Left ventricle myocardium inferior (tissue), 1 donor: ENCODE data around the gene MEGF11. TPM values are rescaled to one million over a fixed set of nuclear protein-coding genes. Genes with fewer than 3 reads are reported as not detected.

Source experiments
- DNase-seq: peaks from one replicate; pipeline ENCODE4 v3.0.0-alpha.2; 2020
- H3K27ac ChIP-seq: fragments of 200-600 bp; replicated peaks from 2 replicates; pipeline ENCODE4 v1.8.0; 2021
- H3K27me3 ChIP-seq: fragments of 200-600 bp; 2 replicates; pipeline ENCODE4 v1.8.0; 2021; ENCODE audit warnings: low read depth
- H3K36me3 ChIP-seq: fragments of 200-600 bp; 2 replicates; pipeline ENCODE4 v1.8.0; 2021
- H3K4me1 ChIP-seq: fragments of 200-600 bp; 2 replicates; pipeline ENCODE4 v1.8.0; 2021
- H3K4me3 ChIP-seq: fragments of 200-600 bp; 2 replicates; pipeline ENCODE4 v1.8.0; 2021; ENCODE audit warnings: mild to moderate bottlenecking, moderate library complexity
- H3K9me3 ChIP-seq: fragments of 200-600 bp; replicated peaks from 2 replicates; pipeline ENCODE4 v1.8.0; 2021
- intact Hi-C: fragments of 100-400 bp; cut with micrococcal nuclease; formaldehyde crosslinking; loops from one replicate; pipeline ENCODE4 v1.11.0; 2022
- total RNA-seq: library from RNA; stranded (reverse); fragmentation: NEBNext Ultra II Directional; extraction: Animal tissue kit (Norgen Biotek cat#: 25700); gene quantifications from one replicate; pipeline ENCODE4 v1.2.1, GENCODE V29; 2021
- TF ChIP-seq, protein P1 (sequence below): fragments of 200-600 bp; IDR thresholded peaks from 2 replicates; pipeline ENCODE4 v1.8.0; 2021; ENCODE audit warnings: antibody characterized with exemption, mild to moderate bottlenecking, borderline replicate concordance
- donor health status: DM: no; HTN: yes; CAD: no; lungs with severe emphysema.

The MEGF11 gene
- total RNA-seq, 1 donor from 2014 or later, result not detected

DNA sequence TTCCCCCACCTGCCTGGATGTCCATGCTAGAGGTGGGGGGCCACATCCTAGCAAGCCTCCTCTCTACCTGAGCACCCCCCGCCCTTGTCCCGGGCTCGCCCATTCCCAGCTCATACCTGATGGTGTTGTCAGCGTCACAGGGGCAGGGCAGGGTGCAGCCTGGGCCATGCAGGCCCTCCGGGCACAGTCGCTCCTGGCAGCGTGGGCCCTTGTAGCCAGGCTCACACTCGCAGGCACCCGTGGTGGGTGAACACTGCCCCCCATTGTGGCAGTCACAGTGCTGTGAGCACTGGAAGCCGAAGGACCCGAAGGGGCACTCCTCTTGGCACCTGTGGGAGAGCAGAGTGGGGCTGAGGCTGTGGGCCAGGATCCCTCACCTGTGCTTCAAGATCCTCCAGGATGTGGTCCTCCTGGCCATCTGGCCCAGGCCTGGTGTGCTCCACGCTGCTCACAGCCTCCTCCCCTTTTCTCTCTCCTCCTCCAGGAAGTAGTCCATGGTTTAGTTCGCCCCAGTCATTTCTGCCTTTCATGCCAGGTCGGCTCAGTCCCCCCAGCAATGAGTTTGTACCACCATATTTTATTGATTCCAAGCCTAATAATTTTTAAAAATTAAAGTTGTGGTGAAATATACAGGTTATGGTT is 288.6 kb downstream of the MEGF11 start:
- no peak for DNase-seq
- Histone ChIP-seq H3K9me3 (no peaks in the 10 kb centered on the region), H3K4me3 (no peak overlapping the region), H3K36me3 (no peaks in the 10 kb centered on the region), H3K27ac (no peak overlapping the region), H3K4me1 (peaks cover 5% of the 10 kb centered on the region), H3K27me3 (peaks cover 97% of the 10 kb centered on the region)
- TF ChIP-seq, protein P1, sequence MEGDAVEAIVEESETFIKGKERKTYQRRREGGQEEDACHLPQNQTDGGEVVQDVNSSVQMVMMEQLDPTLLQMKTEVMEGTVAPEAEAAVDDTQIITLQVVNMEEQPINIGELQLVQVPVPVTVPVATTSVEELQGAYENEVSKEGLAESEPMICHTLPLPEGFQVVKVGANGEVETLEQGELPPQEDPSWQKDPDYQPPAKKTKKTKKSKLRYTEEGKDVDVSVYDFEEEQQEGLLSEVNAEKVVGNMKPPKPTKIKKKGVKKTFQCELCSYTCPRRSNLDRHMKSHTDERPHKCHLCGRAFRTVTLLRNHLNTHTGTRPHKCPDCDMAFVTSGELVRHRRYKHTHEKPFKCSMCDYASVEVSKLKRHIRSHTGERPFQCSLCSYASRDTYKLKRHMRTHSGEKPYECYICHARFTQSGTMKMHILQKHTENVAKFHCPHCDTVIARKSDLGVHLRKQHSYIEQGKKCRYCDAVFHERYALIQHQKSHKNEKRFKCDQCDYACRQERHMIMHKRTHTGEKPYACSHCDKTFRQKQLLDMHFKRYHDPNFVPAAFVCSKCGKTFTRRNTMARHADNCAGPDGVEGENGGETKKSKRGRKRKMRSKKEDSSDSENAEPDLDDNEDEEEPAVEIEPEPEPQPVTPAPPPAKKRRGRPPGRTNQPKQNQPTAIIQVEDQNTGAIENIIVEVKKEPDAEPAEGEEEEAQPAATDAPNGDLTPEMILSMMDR, result no peak
- intact Hi-C loops, result no loop called here

GRCh38 chr15:65963911-65964482 is 289.6 kb downstream of the MEGF11 start:
- Histone ChIP-seq H3K4me3 (no peak overlapping the region), H3K27me3 (peaks cover 88% of the 10 kb centered on the region)

GRCh38 chr15:65963358-65963757 is 290.2 kb downstream of the MEGF11 start:
- H3K4me1 ChIP-seq, result peaks cover 5% of the 10 kb centered on the region
- no peak overlapping the region for H3K27ac ChIP-seq
- intact Hi-C loops, result no loop called here
- H3K4me3 ChIP-seq, result no peak overlapping the region
- peaks cover 82% of the 10 kb centered on the region for H3K27me3 ChIP-seq
- no peak for DNase-seq
- no peaks in the 10 kb centered on the region for H3K36me3 ChIP-seq
- TF ChIP-seq, protein P1, result no peak
- H3K9me3 ChIP-seq, result no peaks in the 10 kb centered on the region

More at GRCh38 chr15:65963911-65964482, 289.6 kb downstream of the MEGF11 start:
- H3K9me3 ChIP-seq, result no peaks in the 10 kb centered on the region
- DNase-seq, result no peak
- TF ChIP-seq, protein P1, result no peak
- H3K27ac ChIP-seq, result no peak overlapping the region
- peaks cover 5% of the 10 kb centered on the region for H3K4me1 ChIP-seq
- no peaks in the 10 kb centered on the region for H3K36me3 ChIP-seq
- intact Hi-C loops, result no loop called here

GRCh38 chr15:65962187-65962586 is 291.4 kb downstream of the MEGF11 start:
- Histone ChIP-seq H3K27me3 (peaks cover 74% of the 10 kb centered on the region), H3K9me3 (no peaks in the 10 kb centered on the region), H3K4me3 (no peak overlapping the region), H3K36me3 (no peaks in the 10 kb centered on the region), H3K4me1 (peaks cover 5% of the 10 kb centered on the region), H3K27ac (no peak overlapping the region)
- TF ChIP-seq, protein P1, result peak; percentile 44
- intact Hi-C loops, result no loop called here
- DNase-seq, result no peak

GRCh38 chr15:65960586-65960985 is 293.0 kb downstream of the MEGF11 start:
- no peak for DNase-seq
- H3K9me3 ChIP-seq, result no peaks in the 10 kb centered on the region
- intact Hi-C loops, result no loop called here
- no peak overlapping the region for H3K4me3 ChIP-seq
- H3K36me3 ChIP-seq, result no peaks in the 10 kb centered on the region
- TF ChIP-seq, protein P1, result no peak
- H3K27ac ChIP-seq, result no peak overlapping the region
- H3K27me3 ChIP-seq, result peaks cover 65% of the 10 kb centered on the region
- peaks cover 5% of the 10 kb centered on the region for H3K4me1 ChIP-seq
